ENCODE measurements around the gene C2orf72.
"Not testable (repeated sequence)": the region's sequence is repeated elsewhere in the genome, so short reads cannot be mapped to it uniquely, and the experiment has no call there.

C2orf72 gene

GRCh38 chr2:231037202-231037730 lies at the start of gene C2orf72:
Gene C2orf72 (plus strand): TSS chr2:231037523. CDS start chr2:231037566, 43 bp downstream.
- no peak for DNase-seq (ENCODE audit: low read depth in 2 of 2)

DNA sequence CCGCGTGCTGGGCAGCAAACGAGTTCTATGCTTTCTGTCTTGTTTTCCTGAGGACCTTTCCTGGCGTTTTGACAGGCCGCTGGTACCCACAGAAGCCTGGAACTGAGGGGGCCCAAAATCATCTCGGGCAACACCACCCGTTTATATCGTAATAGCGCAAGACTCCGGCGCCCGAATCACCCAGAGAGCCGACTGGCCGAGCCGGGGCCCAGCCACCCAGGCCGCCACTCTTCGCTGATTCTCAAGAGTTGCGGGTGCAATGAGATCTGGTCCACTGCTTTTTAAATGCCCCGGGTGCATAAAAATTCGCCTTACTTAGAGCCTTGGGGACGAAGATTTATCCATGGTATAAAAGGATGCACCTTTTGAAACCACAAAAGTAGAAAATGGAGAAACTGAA lies 47.6 kb upstream of the C2orf72 start:
- no peak for DNase-seq (ENCODE audit: low read depth in 2 of 2)

DNA sequence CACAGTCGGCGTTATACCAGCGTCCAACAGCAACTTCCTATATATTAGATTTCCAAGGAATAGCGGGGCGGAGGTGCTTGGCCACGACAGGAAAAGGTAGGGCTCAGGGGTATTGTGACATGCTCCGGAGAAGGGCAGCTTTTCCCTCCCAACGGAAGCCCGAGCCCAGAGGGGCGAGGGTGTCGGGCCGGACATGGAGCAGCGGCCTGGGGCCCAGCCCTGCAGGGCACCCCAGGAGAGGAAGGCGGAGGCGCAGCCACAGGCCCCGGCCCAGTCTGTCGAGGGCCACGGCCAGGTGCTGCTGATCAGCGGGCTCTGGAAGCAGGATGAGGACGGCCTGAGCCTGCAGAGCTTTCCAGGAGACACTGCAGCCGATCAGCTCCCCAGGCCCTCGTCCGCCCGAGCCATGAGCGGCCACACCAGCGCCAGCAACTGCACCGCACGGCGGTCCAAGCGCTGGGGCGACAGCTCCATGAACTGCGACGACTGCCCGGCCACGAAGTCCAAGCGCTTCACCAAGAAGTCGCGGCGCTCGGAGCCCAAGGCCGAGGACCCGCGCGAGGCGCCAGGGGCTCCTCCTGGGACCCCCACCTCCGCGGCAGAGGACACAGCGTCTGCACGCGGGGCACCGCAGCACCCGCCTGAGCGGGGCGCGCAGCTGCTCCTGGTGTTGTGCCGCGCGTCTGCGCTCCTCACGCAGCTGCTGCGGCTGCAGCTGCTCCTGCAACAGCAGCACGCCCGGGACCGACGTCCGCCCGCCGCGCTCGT lies 47.0 kb upstream of the C2orf72 start:
- no peak for DNase-seq (ENCODE audit: low read depth in 2 of 2)

DNA sequence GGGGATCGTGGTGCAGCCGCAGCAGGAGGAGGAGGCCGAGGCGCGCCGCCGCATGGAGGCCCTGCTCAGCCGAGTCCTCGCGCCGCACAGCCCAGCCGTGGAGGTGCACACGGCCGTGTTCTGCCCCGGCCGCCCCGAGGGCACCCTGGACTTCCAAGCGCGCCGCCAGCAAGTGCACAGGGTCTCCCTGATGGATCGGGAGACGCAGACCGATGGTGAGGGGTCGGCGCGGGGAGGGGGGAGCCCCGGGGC lies 46.5 kb upstream of the C2orf72 start:
- DNase-seq (ENCODE audit: low read depth in 2 of 2), result no peak

DNA sequence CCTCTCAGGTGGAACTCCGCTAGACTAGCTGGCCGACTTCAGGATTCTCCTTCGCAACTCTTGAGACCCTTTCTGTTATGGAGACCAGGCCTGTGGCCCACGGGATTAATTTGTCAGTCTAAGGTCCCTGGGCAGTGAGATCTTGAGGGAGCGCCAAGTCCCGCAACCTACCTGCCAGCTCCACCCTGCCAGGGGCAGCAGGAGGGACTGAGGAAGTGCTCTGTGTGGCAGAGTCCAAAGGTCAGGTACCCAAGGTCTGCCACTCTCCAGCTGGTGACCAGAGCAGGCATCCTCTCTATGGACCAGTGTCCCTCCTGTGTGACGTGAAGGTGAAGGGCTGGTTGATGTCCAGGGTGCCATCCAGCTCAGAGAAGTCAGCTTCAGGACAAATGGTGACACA lies 45.7 kb upstream of the C2orf72 start:
- no peak for DNase-seq (ENCODE audit: low read depth in 2 of 2)

- no peak for DNase-seq (ENCODE audit: low read depth in 2 of 2)
Measured at GRCh38 chr2:230995821-230996220, 41.5 kb upstream of the C2orf72 start, which contains the start of gene SPATA3. Gene SPATA3 (plus strand): TSS chr2:230996121. CDS start chr2:230996234, 113 bp downstream.

- no peak for DNase-seq (ENCODE audit: low read depth in 2 of 2)
Measured at GRCh38 chr2:230996661-230997060, 40.7 kb upstream of the C2orf72 start.

- DNase-seq (ENCODE audit: low read depth in 2 of 2), result no peak
Measured at GRCh38 chr2:230998882-230999281, 38.4 kb upstream of the C2orf72 start.

- no peak for DNase-seq (ENCODE audit: low read depth in 2 of 2)
Measured at GRCh38 chr2:230999477-230999876, 37.8 kb upstream of the C2orf72 start.

- no peak for DNase-seq (ENCODE audit: low read depth in 2 of 2)
Measured at GRCh38 chr2:231000211-231000904, 37.0 kb upstream of the C2orf72 start.

GRCh38 chr2:231001036-231001435 lies 36.3 kb upstream of the C2orf72 start:
- no peak for DNase-seq (ENCODE audit: low read depth in 2 of 2)

DNA sequence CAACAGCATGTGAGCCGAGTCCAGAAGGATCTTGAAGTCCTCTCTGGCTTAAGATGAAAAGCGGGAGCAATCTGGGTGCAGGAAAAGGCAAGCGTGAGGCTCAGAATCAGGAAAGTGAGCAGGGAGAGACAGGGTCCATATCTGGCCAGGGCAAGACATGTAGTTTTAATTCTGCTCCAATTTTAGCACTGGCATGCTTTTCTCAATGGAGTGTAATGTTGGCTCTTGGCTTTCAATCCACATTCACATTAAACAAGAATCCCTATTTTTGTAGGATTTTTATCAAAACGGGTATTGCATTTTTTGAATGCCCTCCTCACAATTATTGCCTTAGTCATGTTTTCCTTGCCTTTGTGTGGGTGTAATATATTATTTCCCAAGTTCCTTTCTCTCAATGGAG lies 35.4 kb upstream of the C2orf72 start:
- DNase-seq (ENCODE audit: low read depth in 2 of 2), result no peak

DNA sequence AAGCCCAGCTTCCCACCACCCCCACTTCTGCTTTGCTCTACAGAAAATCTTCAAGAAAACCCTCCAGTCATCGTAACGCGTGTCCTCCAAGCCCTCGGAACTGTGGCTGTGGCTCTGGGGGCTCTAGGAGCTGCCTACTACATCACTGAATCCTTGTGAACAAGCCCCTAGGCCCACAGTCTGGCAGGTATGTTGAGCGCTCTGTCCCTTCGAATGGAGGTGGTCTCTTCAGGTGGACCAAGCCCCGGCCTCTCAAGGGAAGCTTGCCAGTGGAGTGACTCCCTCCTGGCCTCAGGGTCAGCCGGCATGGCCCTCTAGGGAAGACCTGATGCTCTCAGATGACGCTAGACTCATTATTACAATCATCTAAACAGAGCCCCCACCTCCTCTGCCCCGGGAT lies 34.7 kb upstream of the C2orf72 start:
- DNase-seq (ENCODE audit: low read depth in 2 of 2), result no peak

DNA sequence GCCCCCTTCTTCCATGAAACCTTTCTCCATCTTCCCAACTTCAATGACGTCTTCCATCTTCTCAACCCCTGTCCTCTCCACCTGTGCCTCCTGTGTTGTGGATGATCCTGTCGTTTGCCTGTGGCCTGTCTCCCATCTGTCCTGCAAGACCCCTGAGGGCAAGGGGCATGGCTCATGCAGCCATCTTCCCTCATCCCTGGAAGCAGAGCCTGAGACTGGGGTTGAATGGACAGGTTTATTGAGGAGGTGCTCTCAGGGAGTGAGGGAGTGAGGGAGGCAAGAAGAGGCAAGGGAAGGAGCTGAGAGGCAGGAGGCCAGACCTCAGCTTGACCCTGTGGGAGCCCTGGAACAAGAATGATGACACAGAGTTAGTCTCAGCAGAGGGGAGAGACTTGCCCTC lies 34.1 kb upstream of the C2orf72 start:
- no peak for DNase-seq (ENCODE audit: low read depth in 2 of 2)

GRCh38 chr2:231004930-231005329 lies 32.4 kb upstream of the C2orf72 start:
- not testable (repeated sequence) for DNase-seq (ENCODE audit: low read depth in 2 of 2)

DNA sequence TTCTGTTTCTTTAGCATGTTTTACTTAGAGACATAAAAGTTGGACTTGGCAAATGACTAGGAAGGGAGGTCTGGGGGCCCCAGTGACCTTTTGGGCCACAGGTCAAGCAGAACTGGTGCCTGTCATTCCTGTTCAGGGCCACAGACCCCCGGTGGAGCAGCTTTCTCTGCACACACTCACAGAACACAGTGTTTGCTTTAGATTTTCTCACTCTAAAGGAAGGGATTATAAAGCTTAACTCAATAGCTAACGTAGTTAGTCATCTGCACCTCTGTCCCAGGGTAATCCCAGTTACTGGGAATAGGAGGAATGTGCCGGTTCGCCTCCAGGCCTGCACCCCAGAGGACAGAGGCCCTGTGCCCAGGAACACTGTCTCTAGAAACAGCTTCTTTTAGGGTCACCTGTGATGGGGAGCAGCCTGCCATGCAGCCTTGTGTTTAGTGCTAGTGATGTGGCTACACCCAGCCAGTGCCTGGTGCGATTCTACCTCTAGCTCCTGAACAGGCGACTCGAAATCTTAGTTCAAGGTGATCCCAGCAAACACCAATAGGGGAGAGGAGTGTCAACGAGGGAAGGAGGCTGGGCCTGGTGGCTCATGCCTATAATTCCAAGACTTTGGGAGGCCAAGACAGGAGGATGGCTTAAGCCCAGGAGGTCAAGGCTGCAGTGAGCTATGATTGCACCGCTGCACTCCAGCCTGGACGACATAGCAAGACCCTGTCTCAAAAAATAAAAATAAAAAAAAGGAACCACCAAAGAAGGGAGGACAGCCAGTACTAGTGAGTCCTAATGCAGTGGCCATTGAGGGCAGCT lies 29.8 kb upstream of the C2orf72 start:
- DNase-seq (ENCODE audit: low read depth in 2 of 2), result no peak

- no peak for DNase-seq (ENCODE audit: low read depth in 2 of 2)
Measured at GRCh38 chr2:231008131-231008530, 29.2 kb upstream of the C2orf72 start.

GRCh38 chr2:231009236-231009919 lies 27.9 kb upstream of the C2orf72 start:
- no peak for DNase-seq (ENCODE audit: low read depth in 2 of 2)

- no peak for DNase-seq (ENCODE audit: low read depth in 2 of 2)
Measured at GRCh38 chr2:231010201-231010730, 27.1 kb upstream of the C2orf72 start.

GRCh38 chr2:231011526-231011925 lies 25.8 kb upstream of the C2orf72 start:
- no peak for DNase-seq (ENCODE audit: low read depth in 2 of 2)

- DNase-seq (ENCODE audit: low read depth in 2 of 2), result no peak
Measured at GRCh38 chr2:231012463-231012862, 24.9 kb upstream of the C2orf72 start.

GRCh38 chr2:231013820-231014219 lies 23.5 kb upstream of the C2orf72 start:
- DNase-seq (ENCODE audit: low read depth in 2 of 2), result no peak
